Activated naive CD4-positive, alpha-beta T cell treated with anti-CD3 and anti-CD28 coated beads for 36 hours (primary cell): Measurements from ENCODE around the gene OR10A4. TPM values are rescaled to one million over a fixed set of nuclear protein-coding genes. Genes with fewer than 3 reads are reported as not detected.

ENCODE experiments used
- total RNA-seq, 2 experiments: library from RNA; stranded (reverse); gene quantifications; one replicate each; pipeline ENCODE4 v1.2.3, GENCODE V29; 2021

The OR10A4 gene
- total RNA-seq, 2 experiments from 2014 or later = not detected

Other genes with a start within 250 kb of the OR10A4 start
- under 1 TPM; 0.79 to 0.88 TPM for gene DCHS1, start 220.8 kb upstream of the OR10A4 start, total RNA-seq
- gene MRPL17, start 193.3 kb upstream of the OR10A4 start, total RNA-seq = 100 to 1,000 TPM in 1 of 2 experiments, 10 to 100 TPM in 1; 99.7 to 102 TPM
- under 1 TPM in 1 of 2 experiments, not detected in 1; 0.05 TPM for gene OR2AG2, start 104.6 kb upstream of the OR10A4 start, total RNA-seq
- gene OR2AG1, start 93.6 kb upstream of the OR10A4 start, total RNA-seq = not detected
- under 1 TPM in 1 of 2 experiments, not detected in 1; 0.05 TPM for gene OR6A2, start 76.9 kb upstream of the OR10A4 start, total RNA-seq
- gene OR10A5, start 30.9 kb upstream of the OR10A4 start, total RNA-seq = not detected
- gene OR10A2, start 13.6 kb upstream of the OR10A4 start, total RNA-seq = not detected
- not detected for gene OR2D2, start 15.9 kb downstream of the OR10A4 start, total RNA-seq
- gene OR2D3, start 44.4 kb downstream of the OR10A4 start, total RNA-seq = not detected
- gene ZNF215, start 49.8 kb downstream of the OR10A4 start, total RNA-seq = 1 to 10 TPM in 1 of 2 experiments, under 1 TPM in 1; 0.99 to 1.1 TPM
- not detected for gene ZNF214, start 143.7 kb downstream of the OR10A4 start, total RNA-seq
- not detected for gene NLRP14, start 143.9 kb downstream of the OR10A4 start, total RNA-seq
- not detected for gene RBMXL2, start 212.4 kb downstream of the OR10A4 start, total RNA-seq